GM12872 (cell line): ENCODE results near the gene MED29.
A peak's percentile ranks its signal among the peaks of the same experiment; 100 is the strongest.

Experiments used
- TF ChIP-seq, protein P1 (sequence below): IDR thresholded peaks from 3 replicates; pipeline ENCODE4 v1.5.1; 2011; ENCODE audit warnings: low read depth, mild to moderate bottlenecking, low read length, moderate library complexity; ENCODE audit not compliant: insufficient read depth

Gene MED29

DNA sequence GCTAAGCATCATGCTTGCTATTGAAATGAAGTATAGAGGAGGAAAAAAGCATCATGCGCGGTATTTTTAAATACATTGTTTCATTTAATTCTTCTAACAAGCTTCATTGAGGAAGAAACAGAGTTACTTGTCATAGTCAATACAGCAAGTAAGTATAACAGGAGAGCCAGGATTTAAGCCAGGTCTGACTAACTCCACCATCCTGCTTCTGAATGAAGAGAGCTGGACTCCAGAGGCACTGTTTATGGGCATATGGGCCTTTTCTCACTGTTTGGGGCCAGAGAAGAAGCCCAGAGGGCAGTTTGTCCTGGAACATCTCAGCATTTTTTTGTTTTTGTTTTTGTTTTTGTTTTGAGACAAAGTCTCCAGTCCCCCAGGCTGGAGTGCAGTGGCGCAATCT is 41.0 kb upstream of the MED29 start:
- TF ChIP-seq, protein P1, sequence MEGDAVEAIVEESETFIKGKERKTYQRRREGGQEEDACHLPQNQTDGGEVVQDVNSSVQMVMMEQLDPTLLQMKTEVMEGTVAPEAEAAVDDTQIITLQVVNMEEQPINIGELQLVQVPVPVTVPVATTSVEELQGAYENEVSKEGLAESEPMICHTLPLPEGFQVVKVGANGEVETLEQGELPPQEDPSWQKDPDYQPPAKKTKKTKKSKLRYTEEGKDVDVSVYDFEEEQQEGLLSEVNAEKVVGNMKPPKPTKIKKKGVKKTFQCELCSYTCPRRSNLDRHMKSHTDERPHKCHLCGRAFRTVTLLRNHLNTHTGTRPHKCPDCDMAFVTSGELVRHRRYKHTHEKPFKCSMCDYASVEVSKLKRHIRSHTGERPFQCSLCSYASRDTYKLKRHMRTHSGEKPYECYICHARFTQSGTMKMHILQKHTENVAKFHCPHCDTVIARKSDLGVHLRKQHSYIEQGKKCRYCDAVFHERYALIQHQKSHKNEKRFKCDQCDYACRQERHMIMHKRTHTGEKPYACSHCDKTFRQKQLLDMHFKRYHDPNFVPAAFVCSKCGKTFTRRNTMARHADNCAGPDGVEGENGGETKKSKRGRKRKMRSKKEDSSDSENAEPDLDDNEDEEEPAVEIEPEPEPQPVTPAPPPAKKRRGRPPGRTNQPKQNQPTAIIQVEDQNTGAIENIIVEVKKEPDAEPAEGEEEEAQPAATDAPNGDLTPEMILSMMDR, result no peak

DNA sequence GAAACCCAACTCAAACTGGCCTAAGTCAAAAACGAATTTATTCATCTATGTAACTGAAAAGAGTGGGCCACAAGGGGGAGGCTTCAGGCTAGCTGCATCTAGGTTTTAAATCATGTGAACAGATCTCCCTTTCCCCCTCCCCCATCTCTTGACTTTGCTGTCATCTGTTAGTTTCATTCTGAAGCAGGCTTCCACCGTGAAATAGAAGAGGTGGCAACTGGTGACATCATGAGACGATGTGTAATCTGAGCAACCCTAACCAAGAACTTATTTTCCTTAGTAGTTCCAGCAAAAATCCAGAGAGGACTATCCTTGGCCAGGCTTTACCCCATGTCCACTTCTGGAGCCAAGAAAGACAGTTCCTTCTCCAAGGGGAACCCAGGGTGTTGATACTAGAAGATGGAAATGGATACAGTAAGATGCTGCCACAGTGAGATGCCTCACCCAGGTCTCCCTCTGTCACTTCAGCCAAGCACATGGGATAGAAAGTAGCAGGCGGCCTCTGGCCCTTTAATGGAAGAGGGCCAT is 39.6 kb upstream of the MED29 start:
- TF ChIP-seq, protein P1, result peak; percentile 41; the same call in 2 of the 3 replicates

DNA sequence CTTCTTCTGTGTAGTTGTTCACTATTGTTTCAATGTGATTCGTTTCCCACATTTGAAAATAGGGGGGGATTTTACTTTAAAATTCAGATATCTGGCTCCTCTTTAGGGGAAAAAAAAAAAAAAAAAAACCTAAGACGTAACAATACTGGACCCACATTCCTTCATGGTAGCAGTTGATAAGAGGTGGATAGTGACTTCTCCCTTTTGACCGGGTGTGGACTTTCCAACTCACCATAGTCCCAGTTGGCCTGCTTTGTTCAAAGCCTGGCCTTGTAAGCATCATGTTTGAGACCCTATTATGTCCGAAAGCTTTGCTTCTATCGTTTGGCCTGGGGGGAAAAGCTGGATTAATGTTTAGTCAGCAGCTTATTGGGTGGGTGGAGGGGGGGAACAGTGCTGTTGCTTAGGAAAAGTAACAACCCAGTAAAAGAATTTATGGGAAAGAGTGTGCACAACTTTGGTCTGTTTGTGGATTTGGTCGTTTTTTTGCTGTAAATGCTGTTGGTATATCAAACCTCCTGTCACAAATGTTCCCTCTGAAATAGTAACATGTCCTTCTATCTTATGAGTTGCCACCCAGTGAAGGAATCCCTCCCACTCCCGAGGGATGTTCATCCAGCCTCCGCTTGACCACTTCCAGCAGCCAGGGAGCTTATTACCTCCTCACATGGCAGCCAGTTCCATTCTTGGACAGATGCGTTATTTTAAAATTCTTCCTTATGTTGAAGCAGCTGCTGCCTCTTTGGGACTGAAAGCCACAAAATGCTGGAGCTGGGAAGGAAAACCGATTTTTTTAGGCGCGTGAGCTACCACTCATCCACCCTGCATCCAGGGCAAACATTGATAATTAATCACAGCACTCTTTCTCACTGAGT is 38.6 kb upstream of the MED29 start:
- TF ChIP-seq, protein P1, result no peak

DNA sequence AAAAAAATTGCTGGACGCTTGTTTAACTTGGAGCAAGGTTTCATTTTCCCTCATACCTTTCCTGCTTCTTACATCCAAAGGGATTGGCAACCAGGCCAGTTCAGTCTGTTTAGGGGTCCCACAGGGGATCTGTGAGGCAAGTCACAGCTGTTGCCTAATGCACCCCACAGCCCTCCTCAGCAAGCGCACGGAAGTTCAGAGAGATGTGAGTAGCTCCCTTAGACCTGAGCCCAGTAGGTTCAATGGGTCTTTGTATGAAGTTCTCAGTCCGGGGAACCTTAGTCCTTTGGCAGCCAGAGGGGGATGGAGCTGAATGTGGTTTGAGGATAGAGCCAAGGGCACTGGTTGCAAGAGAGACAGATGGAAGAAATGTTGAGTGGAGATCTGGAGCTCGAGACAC is 35.9 kb upstream of the MED29 start:
- TF ChIP-seq, protein P1, result no peak

DNA sequence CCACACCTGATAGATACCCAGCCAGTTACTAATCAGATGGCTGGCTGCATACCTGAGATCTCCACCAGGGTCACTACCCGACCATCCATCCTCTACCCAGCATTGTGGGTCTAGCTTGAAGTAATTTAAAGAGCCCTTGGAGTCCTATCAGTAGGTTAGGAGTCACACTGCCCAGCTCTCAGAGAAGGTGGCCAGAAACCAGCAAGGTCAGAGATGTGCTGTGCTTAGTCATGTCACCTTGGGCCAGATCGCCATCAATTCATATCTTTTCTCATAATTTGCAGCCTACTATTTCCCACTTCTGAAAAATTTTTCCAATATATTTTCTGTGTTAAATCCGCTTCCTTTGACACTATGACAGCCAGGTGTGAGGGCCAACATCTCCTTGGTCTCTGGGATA is 35.1 kb upstream of the MED29 start:
- TF ChIP-seq, protein P1, result no peak

DNA sequence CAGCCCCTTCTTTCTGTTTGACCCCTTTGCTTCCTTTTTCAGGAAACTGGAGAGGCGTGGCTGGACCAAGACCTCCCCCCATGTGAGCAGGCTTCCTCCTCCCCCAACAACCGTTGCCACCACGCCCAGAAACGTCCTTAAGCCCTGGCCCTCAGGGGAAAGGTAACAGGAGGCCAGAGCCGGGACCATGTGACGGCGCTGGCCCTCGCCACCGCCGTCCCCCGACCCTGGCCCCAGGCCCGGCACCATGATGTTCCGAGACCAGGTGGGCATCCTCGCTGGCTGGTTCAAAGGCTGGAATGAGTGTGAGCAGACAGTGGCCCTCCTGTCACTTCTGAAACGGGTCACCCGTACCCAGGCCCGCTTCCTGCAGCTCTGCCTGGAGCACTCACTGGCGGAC is 34.5 kb upstream of the MED29 start:
- TF ChIP-seq, protein P1, result no peak

DNA sequence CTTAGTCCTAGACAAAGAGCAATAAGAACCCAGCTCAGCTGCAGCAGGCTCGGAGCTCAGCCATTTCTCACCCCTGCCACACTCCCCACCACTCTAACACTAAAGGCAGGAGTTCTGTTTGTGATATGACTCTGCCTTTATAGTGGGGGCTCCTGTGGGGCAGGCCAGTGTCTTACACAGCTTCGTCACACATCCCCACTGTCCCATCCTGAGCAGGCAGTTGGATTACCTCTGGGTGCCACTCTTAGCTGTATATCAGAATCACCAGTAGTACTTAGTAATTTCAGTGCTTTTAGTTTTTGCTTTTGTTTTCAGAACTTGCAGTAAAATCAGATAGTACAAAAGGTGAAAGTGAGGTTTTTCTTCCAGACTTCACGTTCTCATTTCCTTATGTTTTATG is 32.2 kb upstream of the MED29 start:
- TF ChIP-seq, protein P1, result no peak
